MM.1S (cell line): Measurements from ENCODE around the gene AHNAK.

ENCODE experiments used
- DNase-seq: peaks from one replicate; pipeline ENCODE4 v3.0.0-alpha.2; 2015
- H2AFZ ChIP-seq: fragments of 300-600 bp; sonication (generic); 2 replicates; pipeline ENCODE4 v1.6.0; 2016; ENCODE audit warnings: antibody characterized with exemption, low read length
- H3F3A ChIP-seq: fragments of 300-600 bp; sonication (generic); 2 replicates; pipeline ENCODE4 v1.6.1; 2016; ENCODE audit warnings: mild to moderate bottlenecking, antibody characterized with exemption, low read length, moderate library complexity, mixed read lengths; ENCODE audit not compliant: insufficient read depth
- H3K27ac ChIP-seq: fragments of 300-600 bp; sonication (generic); 2 replicates; pipeline ENCODE4 v1.5.1; 2016; ENCODE audit warnings: mild to moderate bottlenecking, low read length
- H3K27me3 ChIP-seq: fragments of 300-600 bp; sonication (generic); replicated peaks from 2 replicates; pipeline ENCODE4 v1.6.0; 2016; ENCODE audit warnings: low read length; ENCODE audit not compliant: insufficient read depth
- H3K36me3 ChIP-seq: fragments of 300-600 bp; sonication (generic); replicated peaks from 2 replicates; pipeline ENCODE4 v1.6.1; 2016; ENCODE audit warnings: mild to moderate bottlenecking, low read length, mixed read lengths; ENCODE audit not compliant: insufficient read depth
- H3K4me1 ChIP-seq: fragments of 300-600 bp; sonication (generic); 2 replicates; pipeline ENCODE4 v1.6.1; 2016; ENCODE audit warnings: low read length, mixed read lengths
- H3K4me2 ChIP-seq: fragments of 300-600 bp; sonication (generic); 2 replicates; pipeline ENCODE4 v1.6.0; 2016; ENCODE audit warnings: low read depth, low read length
- H3K4me3 ChIP-seq: fragments of 300-600 bp; sonication (generic); 2 replicates; pipeline ENCODE4 v1.5.1; 2016; ENCODE audit warnings: low read length, mixed read lengths
- H3K79me2 ChIP-seq: fragments of 300-600 bp; sonication (generic); 2 replicates; pipeline ENCODE4 v1.6.1; 2016; ENCODE audit warnings: mixed run types, low read length, mixed read lengths
- H3K9ac ChIP-seq: fragments of 300-600 bp; sonication (generic); 2 replicates; pipeline ENCODE4 v1.6.1; 2016; ENCODE audit warnings: low read length, mixed read lengths
- H3K9me2 ChIP-seq: fragments of 300-600 bp; sonication (generic); replicated peaks from 2 replicates; pipeline ENCODE4 v1.6.1; 2016; ENCODE audit warnings: mild to moderate bottlenecking, low read length, mixed read lengths; ENCODE audit not compliant: insufficient read depth
- H3K9me3 ChIP-seq: fragments of 300-600 bp; sonication (generic); replicated peaks from 2 replicates; pipeline ENCODE4 v1.6.1; 2016; ENCODE audit warnings: mild to moderate bottlenecking, low read length, mixed read lengths; ENCODE audit not compliant: insufficient read depth
- H4K20me1 ChIP-seq: fragments of 300-600 bp; sonication (generic); 2 replicates; pipeline ENCODE4 v1.6.1; 2016; ENCODE audit warnings: mild to moderate bottlenecking, low read length, moderate library complexity, mixed read lengths; ENCODE audit not compliant: insufficient read depth
- CTCF ChIP-seq: fragments of 300-600 bp; sonication (generic); IDR thresholded peaks from 2 replicates; pipeline ENCODE4 v1.5.1; 2016; ENCODE audit warnings: antibody characterized with exemption, low read length, mixed read lengths
- EZH2 ChIP-seq: fragments of 300-600 bp; sonication (generic); optimal IDR thresholded peaks from 2 replicates; pipeline ENCODE3; 2017; ENCODE audit warnings: low read depth, mild to moderate bottlenecking, antibody characterized with exemption, low read length, mixed read lengths
- EZH2phosphoT487 ChIP-seq: fragments of 300-600 bp; sonication (generic); IDR thresholded peaks from 2 replicates; pipeline ENCODE4 v1.6.1; 2018; ENCODE audit warnings: antibody characterized with exemption, low read length

The AHNAK gene

GRCh38 chr11:62579252-62579651, 32.6 kb upstream of the AHNAK start:
- DNase-seq, result no peak
- TF ChIP-seq EZH2 (no peak), CTCF (no peak), EZH2phosphoT487 (no peak)
- Histone ChIP-seq H3K79me2 (peaks cover 15% of the 10 kb centered on the region; the same call in 1 of the 2 replicates), H3K4me2 (no peak overlapping the region), H3K4me3 (no peak overlapping the region), H2AFZ (no peak overlapping the region), H3K36me3 (no peaks in the 10 kb centered on the region), H3K9me2 (no peaks in the 10 kb centered on the region), H3K27me3 (no peaks in the 10 kb centered on the region), H3K4me1 (0 out of 2 replicates have a peak, but pooled peaks cover 9% of the 10 kb centered on the region), H4K20me1 (no peaks in the 10 kb centered on the region), H3K27ac (no peak overlapping the region), H3K9me3 (no peaks in the 10 kb centered on the region), H3F3A (peaks cover 4% of the 10 kb centered on the region; the same call in 1 of the 2 replicates), H3K9ac (no peak overlapping the region)

DNA sequence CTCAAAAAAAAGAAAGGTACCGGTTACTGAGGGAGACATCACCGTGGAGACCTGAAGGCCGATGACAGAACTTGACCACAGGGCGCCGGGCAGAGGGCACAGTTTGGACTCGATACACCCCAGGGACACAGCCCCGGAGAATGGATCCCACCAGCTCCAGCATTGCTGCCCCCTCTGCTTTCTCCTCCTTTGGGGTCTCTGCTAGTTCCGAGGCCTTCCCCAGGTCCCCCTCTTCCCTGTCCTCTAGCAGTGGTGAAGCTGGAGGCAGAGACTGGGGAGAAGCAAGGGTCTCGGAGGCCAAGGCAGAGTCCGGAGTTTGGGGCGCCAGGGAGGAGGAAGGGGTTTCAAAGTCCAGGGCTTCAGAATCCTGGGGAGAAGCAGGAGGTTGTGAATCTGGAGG, 31.9 kb upstream of the AHNAK start:
- no peaks in the 10 kb centered on the region for H3K9me3 ChIP-seq
- H4K20me1 ChIP-seq, result no peaks in the 10 kb centered on the region
- no peak for DNase-seq
- peaks cover 11% of the 10 kb centered on the region for H3K79me2 ChIP-seq
- H3K9ac ChIP-seq, result no peak overlapping the region
- no peak overlapping the region for H2AFZ ChIP-seq
- no peak overlapping the region for H3K4me3 ChIP-seq
- TF ChIP-seq EZH2phosphoT487 (no peak), EZH2 (no peak), CTCF (no peak)
- 0 out of 2 replicates have a peak, but pooled peaks cover 9% of the 10 kb centered on the region for H3K4me1 ChIP-seq
- H3K9me2 ChIP-seq, result no peaks in the 10 kb centered on the region
- H3K27me3 ChIP-seq, result no peaks in the 10 kb centered on the region
- H3F3A ChIP-seq, result peaks cover 5% of the 10 kb centered on the region; the same call in 1 of the 2 replicates
- no peak overlapping the region for H3K4me2 ChIP-seq
- H3K27ac ChIP-seq, result no peak overlapping the region
- H3K36me3 ChIP-seq, result no peaks in the 10 kb centered on the region

DNA sequence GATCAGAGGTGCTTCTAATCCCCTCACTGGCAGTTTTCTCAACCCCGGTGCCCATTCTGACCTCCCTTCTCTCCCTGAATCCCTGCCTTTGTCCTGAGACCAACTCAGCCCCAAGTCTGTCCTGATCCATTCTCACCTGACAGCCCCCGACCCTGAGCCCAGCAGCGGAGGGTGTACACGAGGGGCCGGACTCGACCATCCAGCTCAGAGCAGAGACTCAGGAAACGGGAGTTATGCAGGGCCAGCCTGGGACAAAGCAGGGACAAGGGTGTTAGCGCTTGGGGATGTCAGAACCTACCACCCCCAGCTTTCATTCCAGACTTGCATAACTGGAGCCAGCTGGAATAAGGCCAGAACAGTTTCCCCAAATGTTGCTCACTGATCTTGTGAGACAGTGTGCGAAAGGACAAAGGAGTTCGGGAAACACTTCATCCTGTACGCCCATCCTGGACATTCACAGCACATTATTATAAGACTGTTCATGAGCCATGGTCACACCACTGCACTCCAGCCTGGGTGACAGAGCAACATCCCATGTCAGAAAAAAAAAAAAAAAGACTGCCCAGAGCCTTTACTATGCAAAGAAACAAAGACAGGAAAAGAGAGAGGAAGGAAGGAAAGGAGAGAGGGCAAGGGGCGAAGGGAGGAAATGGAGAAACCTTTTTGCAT, 30.6 kb upstream of the AHNAK start:
- no peaks in the 10 kb centered on the region for H4K20me1 ChIP-seq
- no peaks in the 10 kb centered on the region for H3K27me3 ChIP-seq
- H3K4me2 ChIP-seq, result no peak overlapping the region
- TF ChIP-seq CTCF, result no peak
- no peak for TF ChIP-seq EZH2
- TF ChIP-seq EZH2phosphoT487, result no peak
- no peak overlapping the region for H3K9ac ChIP-seq
- peaks cover 12% of the 10 kb centered on the region for H3K4me1 ChIP-seq
- peaks cover 5% of the 10 kb centered on the region; the same call in 1 of the 2 replicates for H3F3A ChIP-seq
- H3K9me2 ChIP-seq, result no peaks in the 10 kb centered on the region
- DNase-seq, result no peak
- no peak overlapping the region for H2AFZ ChIP-seq
- H3K27ac ChIP-seq, result no peak overlapping the region
- no peaks in the 10 kb centered on the region; the same call in 1 of the 2 replicates for H3K36me3 ChIP-seq
- H3K79me2 ChIP-seq, result peaks cover 21% of the 10 kb centered on the region
- H3K9me3 ChIP-seq, result no peaks in the 10 kb centered on the region
- no peak overlapping the region for H3K4me3 ChIP-seq
